PC-9 (cell line): ENCODE measurements around the gene FHAD1. TPM values are rescaled to one million over a fixed set of nuclear protein-coding genes. Genes with fewer than 3 reads are reported as not detected.

Experiments
- BruUV-seq: library from RNA; stranded (reverse); fragments of 400-500 nt; replicated peaks from 2 replicates; lab custom pipeline; 2021; lab: Mats Ljungman, UMichigan
- CTCF ChIA-PET: fragments of 300-600 bp; sonication (Branson Sonifier 250); formaldehyde crosslinking; loops from one replicate; lab custom pipeline; 2022; ENCODE audit warnings: antibody characterized with exemption; lab: Charles Lee
- POLR2A ChIA-PET: fragments of 300-600 bp; sonication (Branson Sonifier 250); formaldehyde crosslinking; loops from one replicate; lab custom pipeline; 2022; ENCODE audit warnings: antibody characterized with exemption; ENCODE audit not compliant: unreplicated experiment; lab: Charles Lee
- DNase-seq, 2 experiments: peaks; one replicate each; pipeline versions ENCODE4 v3.0.0 to v3.0.0-alpha.2; 2015 to 2022; ENCODE audit warnings: mixed read lengths in 1 of 2
- H2AFZ ChIP-seq: fragments of 200-600 bp; sonication (generic); 2 replicates; pipeline ENCODE4 v1.8.1; 2017; ENCODE audit warnings: antibody characterized with exemption
- H3F3A ChIP-seq: fragments of 200-600 bp; sonication (generic); 2 replicates; pipeline ENCODE4 v1.8.1; 2017; ENCODE audit warnings: antibody characterized with exemption, mild to moderate bottlenecking, low read depth; ENCODE audit not compliant: insufficient read depth
- H3K27ac ChIP-seq: fragments of 200-600 bp; sonication (generic); 2 replicates; pipeline ENCODE4 v1.6.1; 2016; ENCODE audit warnings: mixed run types
- H3K27me3 ChIP-seq: fragments of 200-600 bp; sonication (generic); 2 replicates; pipeline ENCODE4 v1.6.1; 2016; ENCODE audit warnings: low read depth, mixed run types; ENCODE audit not compliant: insufficient read depth
- H3K36me3 ChIP-seq: fragments of 200-600 bp; sonication (generic); 2 replicates; pipeline ENCODE4 v1.6.1; 2016; ENCODE audit warnings: low read depth, mixed run types
- H3K4me1 ChIP-seq: fragments of 200-600 bp; sonication (generic); replicated peaks from 2 replicates; pipeline ENCODE4 v1.6.1; 2016; ENCODE audit warnings: mixed run types; ENCODE audit not compliant: insufficient read depth
- H3K4me2 ChIP-seq: fragments of 200-600 bp; sonication (generic); 2 replicates; pipeline ENCODE4 v1.6.1; 2017; ENCODE audit warnings: mixed run types
- H3K4me3 ChIP-seq: fragments of 200-600 bp; sonication (generic); 2 replicates; pipeline ENCODE4 v1.6.1; 2016; ENCODE audit warnings: mixed run types
- H3K79me2 ChIP-seq: fragments of 200-600 bp; sonication (generic); 2 replicates; pipeline ENCODE4 v1.6.1; 2017; ENCODE audit warnings: low read depth, mixed run types
- H3K9me2 ChIP-seq: fragments of 200-600 bp; sonication (generic); 2 replicates; pipeline ENCODE4 v1.8.1; 2017; ENCODE audit warnings: mild to moderate bottlenecking; ENCODE audit not compliant: insufficient read depth
- H3K9me3 ChIP-seq: fragments of 200-600 bp; sonication (generic); 2 replicates; pipeline ENCODE4 v1.8.1; 2016; ENCODE audit warnings: low read depth; ENCODE audit not compliant: insufficient read depth
- H4K20me1 ChIP-seq: fragments of 200-600 bp; sonication (generic); 2 replicates; pipeline ENCODE4 v1.8.1; 2017; ENCODE audit not compliant: insufficient read depth
- CTCF ChIP-seq: fragments of 200-600 bp; sonication (generic); conservative IDR thresholded peaks from 2 replicates; pipeline ENCODE4 v1.6.1; 2017; ENCODE audit warnings: mixed run types, antibody characterized with exemption, mild to moderate bottlenecking, moderate library complexity
- EZH2 ChIP-seq: fragments of 200-600 bp; sonication (generic); IDR thresholded peaks from 2 replicates; pipeline ENCODE4 v1.8.0; 2017; ENCODE audit warnings: antibody characterized with exemption, low read depth
- intact Hi-C: fragments of 100-400 bp; cut with micrococcal nuclease; formaldehyde crosslinking; loops from one replicate; pipeline ENCODE4 v1.10.0; 2022; ENCODE audit not compliant: unreplicated experiment
- total RNA-seq: library from RNA; stranded (reverse); gene quantifications from 2 replicates; pipeline ENCODE4 v1.2.3, GENCODE V29; 2021

FHAD1 gene
- total RNA-seq, 1 experiment from 2014 or later = 6.9 TPM

GRCh38 chr1:15411593-15412137 lies 164.6 kb downstream of the FHAD1 start:
- Histone ChIP-seq H3K79me2 (peaks cover 62% of the 10 kb centered on the region), H4K20me1 (peaks cover 10% of the 10 kb centered on the region), H3K27me3 (no peaks in the 10 kb centered on the region), H3F3A (peaks cover 31% of the 10 kb centered on the region), H3K9me2 (no peaks in the 10 kb centered on the region), H2AFZ (no peak overlapping the region), H3K4me3 (peak overlapping the region; percentile 75), H3K4me2 (peak overlapping the region; percentile 94), H3K9me3 (no peaks in the 10 kb centered on the region), H3K4me1 (peaks cover 35% of the 10 kb centered on the region), H3K36me3 (0 out of 2 replicates have a peak, but pooled peaks cover 6% of the 10 kb centered on the region), H3K27ac (peak overlapping the region; percentile 57)
- CTCF ChIA-PET = interaction anchor here (0.5 to 1.0 kb wide), 4 partner anchors 14 to 383 kb away, joined by 3 to 9 read pairs (median 4); no protein-coding TSS in a partner anchor
- POLR2A ChIA-PET = interaction anchor here (0.6 kb wide), 1 partner anchor 211 kb away, joined by 5 read pairs; no protein-coding TSS in a partner anchor
- no peak for TF ChIP-seq CTCF
- no peak for TF ChIP-seq EZH2
- TSS peak; percentile 17 for BruUV-seq
- intact Hi-C loops = loop anchor here (1.0 kb wide), 1 partner anchor 88 kb away; no protein-coding TSS in a partner anchor
- DNase-seq = peak; percentile 46 to 66

GRCh38 chr1:15412175-15412800 lies 165.3 kb downstream of the FHAD1 start:
- Histone ChIP-seq H3K79me2 (peaks cover 64% of the 10 kb centered on the region), H2AFZ (no peak overlapping the region), H4K20me1 (peaks cover 10% of the 10 kb centered on the region), H3K4me2 (peak overlapping the region; percentile 94), H3K4me3 (peak overlapping the region; percentile 75; the same call in 1 of the 2 replicates), H3K27ac (peak overlapping the region; percentile 57), H3K36me3 (0 out of 2 replicates have a peak, but pooled peaks cover 6% of the 10 kb centered on the region), H3K9me2 (no peaks in the 10 kb centered on the region), H3F3A (peaks cover 37% of the 10 kb centered on the region), H3K4me1 (peaks cover 41% of the 10 kb centered on the region), H3K9me3 (no peaks in the 10 kb centered on the region), H3K27me3 (no peaks in the 10 kb centered on the region)
- no peak for TF ChIP-seq EZH2
- TF ChIP-seq CTCF = no peak
- BruUV-seq = no TSS peak
- peak; percentile 60 to 67 for DNase-seq
- ChIA-PET POLR2A (interaction anchor here (0.6 kb wide), 3 partner anchors 101 to 1652 kb away, joined by 3 to 5 read pairs (median 4); no protein-coding TSS in a partner anchor), CTCF (interaction anchor here (0.5 to 1.0 kb wide), 6 partner anchors 9 to 170 kb away, joined by 3 to 9 read pairs (median 4); no protein-coding TSS in a partner anchor)
- intact Hi-C loops = loop anchor here (1.0 kb wide), 1 partner anchor 89 kb away; no protein-coding TSS in a partner anchor

GRCh38 chr1:15412843-15413242 lies 165.8 kb downstream of the FHAD1 start:
- ChIA-PET POLR2A (interaction anchor here (0.6 kb wide), 2 partner anchors 101 to 1652 kb away, joined by 3 to 4 read pairs; no protein-coding TSS in a partner anchor), CTCF (interaction anchor here (0.7 to 1.0 kb wide), 3 partner anchors 19 to 90 kb away, joined by 3 to 9 read pairs (median 4); no protein-coding TSS in a partner anchor)
- H3K27ac ChIP-seq = peak overlapping the region; percentile 57; the same call in 1 of the 2 replicates
- H3K27me3 ChIP-seq = no peaks in the 10 kb centered on the region
- H3K79me2 ChIP-seq = peaks cover 68% of the 10 kb centered on the region
- H3K9me2 ChIP-seq = no peaks in the 10 kb centered on the region
- intact Hi-C loops = loop anchor here (1.0 kb wide), 1 partner anchor 90 kb away; no protein-coding TSS in a partner anchor
- H3F3A ChIP-seq = peaks cover 39% of the 10 kb centered on the region
- H2AFZ ChIP-seq = no peak overlapping the region
- H3K36me3 ChIP-seq = 0 out of 2 replicates have a peak, but pooled peaks cover 6% of the 10 kb centered on the region
- H4K20me1 ChIP-seq = peaks cover 10% of the 10 kb centered on the region
- no TSS peak for BruUV-seq
- no peak for TF ChIP-seq CTCF
- no peak for TF ChIP-seq EZH2
- no peaks in the 10 kb centered on the region for H3K9me3 ChIP-seq
- peaks cover 47% of the 10 kb centered on the region for H3K4me1 ChIP-seq
- DNase-seq = no peak
- peak overlapping the region; percentile 75; the same call in 1 of the 2 replicates for H3K4me3 ChIP-seq
- H3K4me2 ChIP-seq = peak overlapping the region; percentile 94
